Neural progenitor cell (in vitro differentiated cells): ENCODE data around the gene SOS2.

Source experiments
- EZH2 ChIP-seq: fragments of 200-600 bp; sonication (generic); IDR thresholded peaks from 2 replicates; pipeline ENCODE4 v1.6.1; 2017; ENCODE audit warnings: antibody characterized with exemption, mild to moderate bottlenecking, moderate library complexity
- EZH2phosphoT487 ChIP-seq: fragments of 200-600 bp; sonication (generic); IDR thresholded peaks from 2 replicates; pipeline ENCODE4 v1.6.1; 2017; ENCODE audit warnings: antibody characterized with exemption
- TF ChIP-seq, protein P1 (sequence below): fragments of 200-600 bp; sonication (generic); IDR thresholded peaks from 2 replicates; pipeline ENCODE4 v1.5.1; 2017; ENCODE audit warnings: antibody characterized with exemption, mild to moderate bottlenecking

DNA sequence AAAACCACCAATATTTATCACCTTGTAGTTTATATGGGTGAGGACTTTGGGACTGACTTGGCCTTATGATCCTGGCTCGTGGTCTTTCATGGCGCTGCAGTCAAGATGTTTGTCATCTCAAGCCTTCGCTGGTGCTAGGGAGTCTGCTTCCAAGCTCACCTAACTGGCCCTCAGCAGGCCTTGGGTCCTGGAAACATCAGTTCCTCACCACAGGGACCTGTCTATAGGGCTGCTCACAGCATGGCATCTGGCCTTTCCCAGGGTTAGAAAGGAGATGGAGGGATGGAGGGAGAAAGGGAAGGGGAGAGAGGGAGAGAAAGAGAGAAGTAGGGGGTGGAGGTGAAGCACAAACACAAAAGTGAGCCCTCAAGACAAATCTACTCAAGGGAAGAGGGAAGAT, 146.7 kb downstream of the SOS2 start:
- TF ChIP-seq, protein P1, sequence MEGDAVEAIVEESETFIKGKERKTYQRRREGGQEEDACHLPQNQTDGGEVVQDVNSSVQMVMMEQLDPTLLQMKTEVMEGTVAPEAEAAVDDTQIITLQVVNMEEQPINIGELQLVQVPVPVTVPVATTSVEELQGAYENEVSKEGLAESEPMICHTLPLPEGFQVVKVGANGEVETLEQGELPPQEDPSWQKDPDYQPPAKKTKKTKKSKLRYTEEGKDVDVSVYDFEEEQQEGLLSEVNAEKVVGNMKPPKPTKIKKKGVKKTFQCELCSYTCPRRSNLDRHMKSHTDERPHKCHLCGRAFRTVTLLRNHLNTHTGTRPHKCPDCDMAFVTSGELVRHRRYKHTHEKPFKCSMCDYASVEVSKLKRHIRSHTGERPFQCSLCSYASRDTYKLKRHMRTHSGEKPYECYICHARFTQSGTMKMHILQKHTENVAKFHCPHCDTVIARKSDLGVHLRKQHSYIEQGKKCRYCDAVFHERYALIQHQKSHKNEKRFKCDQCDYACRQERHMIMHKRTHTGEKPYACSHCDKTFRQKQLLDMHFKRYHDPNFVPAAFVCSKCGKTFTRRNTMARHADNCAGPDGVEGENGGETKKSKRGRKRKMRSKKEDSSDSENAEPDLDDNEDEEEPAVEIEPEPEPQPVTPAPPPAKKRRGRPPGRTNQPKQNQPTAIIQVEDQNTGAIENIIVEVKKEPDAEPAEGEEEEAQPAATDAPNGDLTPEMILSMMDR, result no peak
- TF ChIP-seq EZH2 (no peak), EZH2phosphoT487 (no peak)
